Mammary epithelial cell (primary cell): ENCODE results near the gene ACYP2.

Source experiments
- EZH2 ChIP-seq: IDR thresholded peaks from 2 replicates; pipeline ENCODE4 v1.6.1; 2012; ENCODE audit warnings: low read length, inconsistent platforms, borderline replicate concordance
- TF ChIP-seq, protein P1 (sequence below), 2 donors: IDR thresholded peaks in 1 of 2; conservative IDR thresholded peaks in 1 of 2; 2 replicates each; pipeline ENCODE4 v1.5.1; 2011 to 2012; ENCODE audit warnings: inconsistent platforms in 2 of 2, low read length in 2 of 2, mild to moderate bottlenecking in 2 of 2, control low read depth in 1 of 2, low read depth in 1 of 2; ENCODE audit not compliant: insufficient read depth in 1 of 2; ENCODE audit errors: extremely low read depth in 1 of 2

DNA sequence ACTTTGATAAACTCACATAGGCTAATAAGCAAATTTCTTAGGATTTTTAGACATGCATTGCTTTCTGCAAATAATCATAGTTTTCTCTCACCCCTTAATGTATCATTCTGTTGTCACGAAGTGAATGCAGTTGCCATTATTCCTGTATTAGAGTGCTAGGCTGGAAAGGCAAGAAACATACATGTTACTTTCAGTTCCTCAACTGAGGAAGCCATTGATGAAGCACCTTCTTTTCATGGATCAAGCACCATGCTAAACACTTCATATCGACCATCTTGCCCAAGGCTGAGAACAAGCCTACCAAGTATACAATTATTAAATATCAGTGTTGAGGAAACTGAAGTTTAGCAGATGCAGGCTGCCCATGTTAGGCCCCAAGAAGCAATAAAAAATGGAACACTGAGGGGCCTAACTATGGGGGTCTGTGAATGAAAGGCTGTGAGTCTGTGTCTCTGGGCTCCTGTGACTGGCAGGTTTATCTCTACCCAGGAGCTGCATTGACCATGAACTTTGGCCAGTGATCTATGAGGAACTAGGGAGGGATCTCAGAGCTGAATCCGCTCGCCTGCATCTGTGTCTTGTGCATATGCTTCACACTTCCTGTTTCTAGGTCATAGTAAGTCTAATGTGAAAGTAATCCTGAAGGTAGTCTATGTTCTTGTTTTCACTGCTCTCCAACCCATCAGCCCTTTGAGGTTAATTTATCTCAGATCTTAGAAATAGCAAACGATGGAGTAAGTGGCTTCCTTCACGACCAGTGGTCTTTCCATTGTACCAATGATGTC is 156.6 kb downstream of the ACYP2 start:
- TF ChIP-seq, protein P1, sequence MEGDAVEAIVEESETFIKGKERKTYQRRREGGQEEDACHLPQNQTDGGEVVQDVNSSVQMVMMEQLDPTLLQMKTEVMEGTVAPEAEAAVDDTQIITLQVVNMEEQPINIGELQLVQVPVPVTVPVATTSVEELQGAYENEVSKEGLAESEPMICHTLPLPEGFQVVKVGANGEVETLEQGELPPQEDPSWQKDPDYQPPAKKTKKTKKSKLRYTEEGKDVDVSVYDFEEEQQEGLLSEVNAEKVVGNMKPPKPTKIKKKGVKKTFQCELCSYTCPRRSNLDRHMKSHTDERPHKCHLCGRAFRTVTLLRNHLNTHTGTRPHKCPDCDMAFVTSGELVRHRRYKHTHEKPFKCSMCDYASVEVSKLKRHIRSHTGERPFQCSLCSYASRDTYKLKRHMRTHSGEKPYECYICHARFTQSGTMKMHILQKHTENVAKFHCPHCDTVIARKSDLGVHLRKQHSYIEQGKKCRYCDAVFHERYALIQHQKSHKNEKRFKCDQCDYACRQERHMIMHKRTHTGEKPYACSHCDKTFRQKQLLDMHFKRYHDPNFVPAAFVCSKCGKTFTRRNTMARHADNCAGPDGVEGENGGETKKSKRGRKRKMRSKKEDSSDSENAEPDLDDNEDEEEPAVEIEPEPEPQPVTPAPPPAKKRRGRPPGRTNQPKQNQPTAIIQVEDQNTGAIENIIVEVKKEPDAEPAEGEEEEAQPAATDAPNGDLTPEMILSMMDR (conservative IDR thresholded peaks at IDR 0.05 in 1 of 2, IDR thresholded peaks at IDR 0.05 in 1 of 2; ENCODE audit: extremely low read depth in 1 of 2, insufficient read depth in 1 of 2, low read depth in 1 of 2, low read length in 2 of 2), result no peak
- no peak for TF ChIP-seq EZH2
